Medulla oblongata (tissue), 1 donor: ENCODE results near the gene LGALS4.
"Not testable (repeated sequence)": the region's sequence is repeated elsewhere in the genome, so short reads cannot be mapped to it uniquely, and the experiment has no call there.

ENCODE experiments used
- DNase-seq: peaks from one replicate; pipeline ENCODE4 v3.0.0-alpha.2; 2015; ENCODE audit errors: extremely low spot score

LGALS4 gene

GRCh38 chr19:38842439-38843174, 29.9 kb upstream of the LGALS4 start:
- DNase-seq = no peak

- DNase-seq = no peak
Observed at GRCh38 chr19:38841787-38842438, 29.2 kb upstream of the LGALS4 start.

GRCh38 chr19:38841180-38841766, 28.5 kb upstream of the LGALS4 start:
- DNase-seq = no peak

GRCh38 chr19:38840583-38840968, 27.8 kb upstream of the LGALS4 start:
- DNase-seq = no peak

GRCh38 chr19:38839816-38840582, 27.3 kb upstream of the LGALS4 start:
- no peak for DNase-seq

- DNase-seq = no peak
Observed at GRCh38 chr19:38838986-38839761, 26.4 kb upstream of the LGALS4 start.

- DNase-seq = no peak
Observed at GRCh38 chr19:38838208-38838985, 25.7 kb upstream of the LGALS4 start.

- no peak for DNase-seq
Observed at GRCh38 chr19:38837656-38838121, 24.9 kb upstream of the LGALS4 start.

- DNase-seq = no peak
Observed at GRCh38 chr19:38836983-38837626, 24.4 kb upstream of the LGALS4 start.

GRCh38 chr19:38836159-38836982, 23.6 kb upstream of the LGALS4 start:
- no peak for DNase-seq

- no peak for DNase-seq
Observed at GRCh38 chr19:38834590-38834989, 21.8 kb upstream of the LGALS4 start.

GRCh38 chr19:38834104-38834490, 21.4 kb upstream of the LGALS4 start:
- DNase-seq = no peak

GRCh38 chr19:38833092-38833425, 20.3 kb upstream of the LGALS4 start:
- no peak for DNase-seq

GRCh38 chr19:38831142-38831605, 18.4 kb upstream of the LGALS4 start:
- DNase-seq = peak; percentile 30

- DNase-seq = no peak
Observed at GRCh38 chr19:38830039-38830733, 17.4 kb upstream of the LGALS4 start.

- not testable (repeated sequence) for DNase-seq
Observed at GRCh38 chr19:38829203-38829602, 16.5 kb upstream of the LGALS4 start.

GRCh38 chr19:38826856-38827551, 14.3 kb upstream of the LGALS4 start:
- DNase-seq = no peak

- DNase-seq = not testable (repeated sequence)
Observed at GRCh38 chr19:38825936-38826335, 13.2 kb upstream of the LGALS4 start.
